Right lobe of liver (tissue), 4 donors: ENCODE measurements around the gene TACC3.

Source experiments
- POLR2A ChIP-seq: fragments of 450-650 bp; IDR thresholded peaks from one replicate; pipeline ENCODE4 v1.6.1; 2017; ENCODE audit warnings: antibody characterized with exemption, mild to moderate bottlenecking
- TF ChIP-seq, protein P1 (sequence below), 4 donors: fragments of 200-600 bp in 3 of 4; fragments of 450-650 bp in 1 of 4; IDR thresholded peaks; one replicate each; pipeline versions ENCODE4 v1.5.1 to v1.8.0; 2016 to 2022; ENCODE audit warnings: antibody characterized with exemption in 4 of 4, mild to moderate bottlenecking in 2 of 4
- donor health status: DM: no; HTN: no; CAD: no.
- donor health status: DM: no; HTN: no; CAD: no.
- donor health status: DM: no; HTN: yes; CAD: no.

GRCh38 chr4:1737666-1738065 lies 16.3 kb downstream of the TACC3 start:
- TF ChIP-seq, protein P1, sequence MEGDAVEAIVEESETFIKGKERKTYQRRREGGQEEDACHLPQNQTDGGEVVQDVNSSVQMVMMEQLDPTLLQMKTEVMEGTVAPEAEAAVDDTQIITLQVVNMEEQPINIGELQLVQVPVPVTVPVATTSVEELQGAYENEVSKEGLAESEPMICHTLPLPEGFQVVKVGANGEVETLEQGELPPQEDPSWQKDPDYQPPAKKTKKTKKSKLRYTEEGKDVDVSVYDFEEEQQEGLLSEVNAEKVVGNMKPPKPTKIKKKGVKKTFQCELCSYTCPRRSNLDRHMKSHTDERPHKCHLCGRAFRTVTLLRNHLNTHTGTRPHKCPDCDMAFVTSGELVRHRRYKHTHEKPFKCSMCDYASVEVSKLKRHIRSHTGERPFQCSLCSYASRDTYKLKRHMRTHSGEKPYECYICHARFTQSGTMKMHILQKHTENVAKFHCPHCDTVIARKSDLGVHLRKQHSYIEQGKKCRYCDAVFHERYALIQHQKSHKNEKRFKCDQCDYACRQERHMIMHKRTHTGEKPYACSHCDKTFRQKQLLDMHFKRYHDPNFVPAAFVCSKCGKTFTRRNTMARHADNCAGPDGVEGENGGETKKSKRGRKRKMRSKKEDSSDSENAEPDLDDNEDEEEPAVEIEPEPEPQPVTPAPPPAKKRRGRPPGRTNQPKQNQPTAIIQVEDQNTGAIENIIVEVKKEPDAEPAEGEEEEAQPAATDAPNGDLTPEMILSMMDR (IDR thresholded peaks at IDR 0.05), result no peak
- TF ChIP-seq POLR2A, result no peak
